ENCODE measurements around the gene CST9L. TPM values are rescaled to one million over a fixed set of nuclear protein-coding genes. Genes with fewer than 3 reads are reported as not detected.

The CST9L gene
- total and polyA plus RNA-seq, 4 donors = not detected

DNA sequence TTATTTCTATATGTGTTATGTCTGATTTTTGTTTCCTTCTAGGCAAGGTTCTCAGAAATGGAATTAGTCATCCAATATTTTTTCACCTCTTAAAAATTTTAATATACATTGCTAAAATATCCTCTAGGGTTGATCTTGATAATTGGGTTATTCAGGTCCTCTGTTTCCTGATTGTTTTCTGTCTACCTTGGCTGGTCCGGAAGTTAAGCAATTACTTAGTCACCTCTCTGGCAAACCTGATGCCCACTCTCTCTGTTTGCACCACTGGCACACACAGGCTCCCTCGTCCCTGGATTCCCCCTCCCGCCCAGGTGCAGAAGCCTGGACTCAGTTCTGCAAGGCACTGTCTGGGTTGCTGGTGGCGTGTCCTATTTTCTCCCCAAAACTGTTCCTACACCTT lies 27.7 kb downstream of the CST9L start:
- WGBS = 70% methylated on average over 4 of the region's 4 CpGs
- TF ChIP-seq HNF4A (conservative IDR thresholded peaks at IDR 0.05) (no peak), YY1 (IDR thresholded peaks at IDR 0.05) (no peak), FOXA1 (IDR thresholded peaks at IDR 0.05) (no peak), TAF1 (conservative IDR thresholded peaks at IDR 0.05) (no peak), SP1 (IDR thresholded peaks at IDR 0.05) (no peak), RAD21 (IDR thresholded peaks at IDR 0.05) (no peak), HNF4G (IDR thresholded peaks at IDR 0.05) (no peak), RXRA (IDR thresholded peaks at IDR 0.05) (no peak), JUND (IDR thresholded peaks at IDR 0.05) (no peak), FOXA2 (IDR thresholded peaks at IDR 0.05) (no peak), EGR1 (IDR thresholded peaks at IDR 0.05; ENCODE audit: low read depth in 2 of 2) (no peak)
- TF ChIP-seq, protein P1, sequence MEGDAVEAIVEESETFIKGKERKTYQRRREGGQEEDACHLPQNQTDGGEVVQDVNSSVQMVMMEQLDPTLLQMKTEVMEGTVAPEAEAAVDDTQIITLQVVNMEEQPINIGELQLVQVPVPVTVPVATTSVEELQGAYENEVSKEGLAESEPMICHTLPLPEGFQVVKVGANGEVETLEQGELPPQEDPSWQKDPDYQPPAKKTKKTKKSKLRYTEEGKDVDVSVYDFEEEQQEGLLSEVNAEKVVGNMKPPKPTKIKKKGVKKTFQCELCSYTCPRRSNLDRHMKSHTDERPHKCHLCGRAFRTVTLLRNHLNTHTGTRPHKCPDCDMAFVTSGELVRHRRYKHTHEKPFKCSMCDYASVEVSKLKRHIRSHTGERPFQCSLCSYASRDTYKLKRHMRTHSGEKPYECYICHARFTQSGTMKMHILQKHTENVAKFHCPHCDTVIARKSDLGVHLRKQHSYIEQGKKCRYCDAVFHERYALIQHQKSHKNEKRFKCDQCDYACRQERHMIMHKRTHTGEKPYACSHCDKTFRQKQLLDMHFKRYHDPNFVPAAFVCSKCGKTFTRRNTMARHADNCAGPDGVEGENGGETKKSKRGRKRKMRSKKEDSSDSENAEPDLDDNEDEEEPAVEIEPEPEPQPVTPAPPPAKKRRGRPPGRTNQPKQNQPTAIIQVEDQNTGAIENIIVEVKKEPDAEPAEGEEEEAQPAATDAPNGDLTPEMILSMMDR (IDR thresholded peaks at IDR 0.05; ENCODE audit: low read depth, low read length, missing input control) = no peak
- TF ChIP-seq, protein P2, sequence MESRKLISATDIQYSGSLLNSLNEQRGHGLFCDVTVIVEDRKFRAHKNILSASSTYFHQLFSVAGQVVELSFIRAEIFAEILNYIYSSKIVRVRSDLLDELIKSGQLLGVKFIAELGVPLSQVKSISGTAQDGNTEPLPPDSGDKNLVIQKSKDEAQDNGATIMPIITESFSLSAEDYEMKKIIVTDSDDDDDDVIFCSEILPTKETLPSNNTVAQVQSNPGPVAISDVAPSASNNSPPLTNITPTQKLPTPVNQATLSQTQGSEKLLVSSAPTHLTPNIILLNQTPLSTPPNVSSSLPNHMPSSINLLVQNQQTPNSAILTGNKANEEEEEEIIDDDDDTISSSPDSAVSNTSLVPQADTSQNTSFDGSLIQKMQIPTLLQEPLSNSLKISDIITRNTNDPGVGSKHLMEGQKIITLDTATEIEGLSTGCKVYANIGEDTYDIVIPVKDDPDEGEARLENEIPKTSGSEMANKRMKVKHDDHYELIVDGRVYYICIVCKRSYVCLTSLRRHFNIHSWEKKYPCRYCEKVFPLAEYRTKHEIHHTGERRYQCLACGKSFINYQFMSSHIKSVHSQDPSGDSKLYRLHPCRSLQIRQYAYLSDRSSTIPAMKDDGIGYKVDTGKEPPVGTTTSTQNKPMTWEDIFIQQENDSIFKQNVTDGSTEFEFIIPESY (IDR thresholded peaks at IDR 0.05) = no peak
- TF ChIP-seq, protein P3, sequence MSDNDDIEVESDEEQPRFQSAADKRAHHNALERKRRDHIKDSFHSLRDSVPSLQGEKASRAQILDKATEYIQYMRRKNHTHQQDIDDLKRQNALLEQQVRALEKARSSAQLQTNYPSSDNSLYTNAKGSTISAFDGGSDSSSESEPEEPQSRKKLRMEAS (IDR thresholded peaks at IDR 0.05) = no peak
- TF ChIP-seq, protein P4, sequence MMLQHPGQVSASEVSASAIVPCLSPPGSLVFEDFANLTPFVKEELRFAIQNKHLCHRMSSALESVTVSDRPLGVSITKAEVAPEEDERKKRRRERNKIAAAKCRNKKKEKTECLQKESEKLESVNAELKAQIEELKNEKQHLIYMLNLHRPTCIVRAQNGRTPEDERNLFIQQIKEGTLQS (IDR thresholded peaks at IDR 0.05) = no peak
- no peak overlapping the region for H3K9ac ChIP-seq (ENCODE audit: low read depth in 1 of 2, low read length in 2 of 2)
- H3K4me3 ChIP-seq (ENCODE audit: low read depth in 1 of 3, low read length in 3 of 3) = no peak overlapping the region
- no peak for DNase-seq (ENCODE audit: low spot score)
- no peaks in the 10 kb centered on the region for H3K9me3 ChIP-seq (ENCODE audit: control insufficient read depth in 4 of 4, low read length in 3 of 4)
- H3K4me1 ChIP-seq (ENCODE audit: control insufficient read depth in 4 of 4, insufficient read depth in 4 of 4, low read length in 3 of 4) = no peaks in the 10 kb centered on the region
- H3K27me3 ChIP-seq (ENCODE audit: control insufficient read depth in 4 of 4, insufficient read depth in 4 of 4, low read length in 3 of 4) = peaks cover 0 to 6% (median 0%) of the 10 kb centered on the region in 4 donors
- H3K36me3 ChIP-seq (ENCODE audit: control insufficient read depth in 4 of 4, insufficient read depth in 3 of 4, low read depth in 1 of 4, low read length in 3 of 4) = no peaks in the 10 kb centered on the region
- H3K27ac ChIP-seq (ENCODE audit: low read depth in 1 of 2, low read length in 2 of 2) = no peak overlapping the region

DNA sequence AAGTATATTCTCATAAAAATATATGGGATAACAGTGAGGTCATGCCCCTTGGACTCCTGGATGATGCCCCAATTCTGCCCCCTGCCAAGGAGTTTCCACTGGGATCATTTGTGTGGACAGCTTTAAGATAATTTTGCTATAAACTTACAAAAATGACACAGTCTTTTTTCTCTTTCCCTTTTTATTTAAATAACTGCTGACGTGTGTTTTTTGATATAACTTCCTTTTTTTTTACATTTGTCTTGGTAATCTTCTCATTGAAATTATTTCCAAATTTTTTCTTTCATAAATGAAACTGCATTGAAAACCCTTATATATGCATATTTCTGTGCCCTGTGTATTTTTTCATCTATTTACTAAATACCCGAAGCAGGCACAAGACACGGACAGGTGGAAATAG lies 31.3 kb downstream of the CST9L start:
- no peak overlapping the region for H3K4me3 ChIP-seq (ENCODE audit: low read depth in 1 of 3, low read length in 3 of 3)
- H3K27me3 ChIP-seq (ENCODE audit: control insufficient read depth in 4 of 4, insufficient read depth in 4 of 4, low read length in 3 of 4) = peaks cover 0 to 2% (median 0%) of the 10 kb centered on the region in 4 donors
- no peaks in the 10 kb centered on the region for H3K36me3 ChIP-seq (ENCODE audit: control insufficient read depth in 4 of 4, insufficient read depth in 3 of 4, low read depth in 1 of 4, low read length in 3 of 4)
- TF ChIP-seq FOXA2 (IDR thresholded peaks at IDR 0.05) (no peak), EGR1 (IDR thresholded peaks at IDR 0.05; ENCODE audit: low read depth in 2 of 2) (no peak), JUND (IDR thresholded peaks at IDR 0.05) (no peak), RAD21 (IDR thresholded peaks at IDR 0.05) (no peak), TAF1 (conservative IDR thresholded peaks at IDR 0.05) (no peak)
- TF ChIP-seq, protein P5, sequence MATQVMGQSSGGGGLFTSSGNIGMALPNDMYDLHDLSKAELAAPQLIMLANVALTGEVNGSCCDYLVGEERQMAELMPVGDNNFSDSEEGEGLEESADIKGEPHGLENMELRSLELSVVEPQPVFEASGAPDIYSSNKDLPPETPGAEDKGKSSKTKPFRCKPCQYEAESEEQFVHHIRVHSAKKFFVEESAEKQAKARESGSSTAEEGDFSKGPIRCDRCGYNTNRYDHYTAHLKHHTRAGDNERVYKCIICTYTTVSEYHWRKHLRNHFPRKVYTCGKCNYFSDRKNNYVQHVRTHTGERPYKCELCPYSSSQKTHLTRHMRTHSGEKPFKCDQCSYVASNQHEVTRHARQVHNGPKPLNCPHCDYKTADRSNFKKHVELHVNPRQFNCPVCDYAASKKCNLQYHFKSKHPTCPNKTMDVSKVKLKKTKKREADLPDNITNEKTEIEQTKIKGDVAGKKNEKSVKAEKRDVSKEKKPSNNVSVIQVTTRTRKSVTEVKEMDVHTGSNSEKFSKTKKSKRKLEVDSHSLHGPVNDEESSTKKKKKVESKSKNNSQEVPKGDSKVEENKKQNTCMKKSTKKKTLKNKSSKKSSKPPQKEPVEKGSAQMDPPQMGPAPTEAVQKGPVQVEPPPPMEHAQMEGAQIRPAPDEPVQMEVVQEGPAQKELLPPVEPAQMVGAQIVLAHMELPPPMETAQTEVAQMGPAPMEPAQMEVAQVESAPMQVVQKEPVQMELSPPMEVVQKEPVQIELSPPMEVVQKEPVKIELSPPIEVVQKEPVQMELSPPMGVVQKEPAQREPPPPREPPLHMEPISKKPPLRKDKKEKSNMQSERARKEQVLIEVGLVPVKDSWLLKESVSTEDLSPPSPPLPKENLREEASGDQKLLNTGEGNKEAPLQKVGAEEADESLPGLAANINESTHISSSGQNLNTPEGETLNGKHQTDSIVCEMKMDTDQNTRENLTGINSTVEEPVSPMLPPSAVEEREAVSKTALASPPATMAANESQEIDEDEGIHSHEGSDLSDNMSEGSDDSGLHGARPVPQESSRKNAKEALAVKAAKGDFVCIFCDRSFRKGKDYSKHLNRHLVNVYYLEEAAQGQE (IDR thresholded peaks at IDR 0.05) = no peak
- no peaks in the 10 kb centered on the region for H3K9me3 ChIP-seq (ENCODE audit: control insufficient read depth in 4 of 4, low read length in 3 of 4)
- no peaks in the 10 kb centered on the region for H3K4me1 ChIP-seq (ENCODE audit: control insufficient read depth in 4 of 4, insufficient read depth in 4 of 4, low read length in 3 of 4)
- H3K9ac ChIP-seq (ENCODE audit: low read depth in 1 of 2, low read length in 2 of 2) = no peak overlapping the region
- 78% methylated on average over 3 of the region's 3 CpGs for WGBS
- no peak for DNase-seq (ENCODE audit: low spot score)
- no peak overlapping the region for H3K27ac ChIP-seq (ENCODE audit: low read depth in 1 of 2, low read length in 2 of 2)

Data from liver (tissue), 9 donors.